Upper lobe of left lung (tissue), 6 donors: ENCODE results near the gene CLPTM1L. TPM values are rescaled to one million over a fixed set of nuclear protein-coding genes. Genes with fewer than 3 reads are reported as not detected.

Experiments
- ATAC-seq, 2 donors: fragments of 200-7000 bp; cut with Tn5 transposase; one replicate each; pipeline ENCODE4 v1.9.1; 2022; ENCODE audit warnings: mild to moderate bottlenecking in 2 of 2, moderate library complexity in 2 of 2; ENCODE audit not compliant: low FRiP score in 2 of 2
- DNase-seq, 2 donors: peaks; one replicate each; pipeline ENCODE4 v3.0.0-alpha.2; 2019 to 2020
- H3K27ac ChIP-seq, 4 donors: fragments of 200-600 bp; sonication (generic); one replicate each; pipeline ENCODE4 v1.5.1; 2016 to 2019
- H3K27me3 ChIP-seq, 4 donors: fragments of 200-600 bp; sonication (generic); one replicate each; pipeline ENCODE4 v1.5.1; 2017 to 2019
- H3K36me3 ChIP-seq, 4 donors: fragments of 200-600 bp; sonication (generic); one replicate each; pipeline ENCODE4 v1.5.1; 2016 to 2019
- H3K4me1 ChIP-seq, 4 donors: fragments of 200-600 bp; sonication (generic); one replicate each; pipeline ENCODE4 v1.5.1; 2018 to 2019
- H3K4me3 ChIP-seq, 4 donors: fragments of 200-600 bp; sonication (generic); one replicate each; pipeline ENCODE4 v1.5.1; 2017 to 2019; ENCODE audit warnings: mild to moderate bottlenecking in 2 of 4, moderate library complexity in 1 of 4
- H3K9me3 ChIP-seq, 4 donors: fragments of 200-600 bp; sonication (generic); one replicate each; pipeline ENCODE4 v1.5.1; 2018 to 2019
- CTCF ChIP-seq, 6 experiments: fragments of 450-650 bp in 4 of 6; fragments of 200-600 bp in 2 of 6; sonication (generic) in 2 of 6; IDR thresholded peaks; one replicate each; pipeline ENCODE4 v1.5.1; 2016 to 2019; ENCODE audit warnings: antibody characterized with exemption in 6 of 6
- EP300 ChIP-seq, 4 donors: sonication (generic); formaldehyde crosslinking; IDR thresholded peaks; one replicate each; pipeline ENCODE4 v1.5.1; 2017; ENCODE audit warnings: antibody characterized with exemption in 4 of 4, control low read depth in 2 of 4
- POLR2A ChIP-seq, 4 donors: fragments of 450-650 bp; IDR thresholded peaks; one replicate each; pipeline ENCODE4 v1.5.1; 2016 to 2017; ENCODE audit warnings: antibody characterized with exemption in 4 of 4, mild to moderate bottlenecking in 2 of 4
- POLR2AphosphoS5 ChIP-seq, 2 donors: sonication (generic); formaldehyde crosslinking; IDR thresholded peaks; one replicate each; pipeline ENCODE4 v1.5.1; 2017; ENCODE audit warnings: antibody characterized with exemption in 2 of 2
- WGBS, 2 donors: methylation state at CpG; one replicate each; pipeline ENCODE4 v1.1.5; 2017 to 2018; 5-methylcytosine and 5-hydroxymethylcytosine counted together
- total RNA-seq, 6 donors: library from RNA; depleted of rRNA in 4 of 6; stranded (reverse); fragments of >200 nt in 4 of 6; gene quantifications; one replicate each; pipeline versions ENCODE4 v1.1.0 to v1.2.1, GENCODE V29; 2016 to 2021
- donor health status: DM: no; HTN: no; CAD: no; lungs with moderate emphysema.
- donor health status: DM: no; HTN: yes; CAD: no; lungs with severe emphysema.

Gene CLPTM1L
- total RNA-seq, 6 donors from 2014 or later, result 135 to 311 (median 204) TPM

- Histone ChIP-seq H3K4me1 (peaks cover 0 to 10% (median 9%) of the 10 kb centered on the region in 4 donors), H3K9me3 (no peaks in the 10 kb centered on the region), H3K36me3 (no peaks in the 10 kb centered on the region), H3K27ac (no peak overlapping the region), H3K4me3 (no peak overlapping the region), H3K27me3 (no peaks in the 10 kb centered on the region)
- no peak for ATAC-seq
- TF ChIP-seq POLR2AphosphoS5 (IDR thresholded peaks at IDR 0.05), result no peak
- TF ChIP-seq EP300 (IDR thresholded peaks at IDR 0.05), result no peak
- no peak for TF ChIP-seq POLR2A (IDR thresholded peaks at IDR 0.05)
- no peak for TF ChIP-seq CTCF (IDR thresholded peaks at IDR 0.05)
- 94 to 96% methylated on average over 13 to 18 of the region's 18 CpGs for WGBS, 2 donors
- DNase-seq, result no peak
Observed at GRCh38 chr5:1378096-1378495, 33.2 kb upstream of the CLPTM1L start.

- 74 to 86% methylated on average over 3 of the region's 3 CpGs for WGBS, 2 donors
- ATAC-seq (no peak), DNase-seq (no peak)
- TF ChIP-seq POLR2AphosphoS5 (IDR thresholded peaks at IDR 0.05) (no peak), CTCF (IDR thresholded peaks at IDR 0.05) (no peak), EP300 (IDR thresholded peaks at IDR 0.05) (no peak), POLR2A (IDR thresholded peaks at IDR 0.05) (no peak)
- H3K27me3 ChIP-seq, result no peaks in the 10 kb centered on the region
- no peaks in the 10 kb centered on the region for H3K9me3 ChIP-seq
- no peak overlapping the region for H3K27ac ChIP-seq
- H3K4me1 ChIP-seq, result peaks cover 0 to 10% (median 9%) of the 10 kb centered on the region in 4 donors
- no peaks in the 10 kb centered on the region for H3K36me3 ChIP-seq
- H3K4me3 ChIP-seq, result no peak overlapping the region
Observed at GRCh38 chr5:1376981-1377380, 32.1 kb upstream of the CLPTM1L start.

GRCh38 chr5:1375871-1376810, 31.2 kb upstream of the CLPTM1L start:
- no peaks in the 10 kb centered on the region for H3K36me3 ChIP-seq
- H3K4me3 ChIP-seq, result no peak overlapping the region
- DNase-seq (no peak), ATAC-seq (no peak)
- TF ChIP-seq EP300 (IDR thresholded peaks at IDR 0.05), result no peak
- no peak for TF ChIP-seq POLR2AphosphoS5 (IDR thresholded peaks at IDR 0.05)
- TF ChIP-seq CTCF (IDR thresholded peaks at IDR 0.05), result no peak
- no peaks in the 10 kb centered on the region for H3K9me3 ChIP-seq
- H3K27ac ChIP-seq, result no peak overlapping the region
- peaks cover 0 to 10% (median 9%) of the 10 kb centered on the region in 4 donors for H3K4me1 ChIP-seq
- WGBS, 2 donors, result 80 to 83% methylated on average over 22 to 23 of the region's 23 CpGs
- H3K27me3 ChIP-seq, result no peaks in the 10 kb centered on the region

- no peak for TF ChIP-seq POLR2AphosphoS5 (IDR thresholded peaks at IDR 0.05)
- no peak for TF ChIP-seq CTCF (IDR thresholded peaks at IDR 0.05)
- Histone ChIP-seq H3K4me3 (no peak overlapping the region), H3K36me3 (no peaks in the 10 kb centered on the region), H3K27ac (no peak overlapping the region), H3K9me3 (no peaks in the 10 kb centered on the region), H3K27me3 (no peaks in the 10 kb centered on the region), H3K4me1 (no peaks in the 10 kb centered on the region)
- WGBS, 2 donors, result 64 to 65% methylated on average over 6 of the region's 6 CpGs
- DNase-seq, result no peak
- ATAC-seq, result no peak
Observed at GRCh38 chr5:1374679-1375055, 29.8 kb upstream of the CLPTM1L start.
